BLaER1 treated with 17β-estradiol and CSF1 and Interleukin-3, amounts not matched to agents 10 nM and 100 nM (cell line): Measurements from ENCODE around the gene BCAR3.

Experiments used
- H3K27ac ChIP-seq, 11 experiments: shearing (Covaris generic); formaldehyde crosslinking; 2 replicates each; pipeline ENCODE4 v1.8.1; 2022
- H3K27me3 ChIP-seq, 11 experiments: shearing (Covaris generic); formaldehyde crosslinking; 2 replicates each; pipeline ENCODE4 v1.8.1; 2022
- H3K36me3 ChIP-seq, 11 experiments: shearing (Covaris generic); formaldehyde crosslinking; 2 replicates each; pipeline ENCODE4 v1.8.1; 2022
- H3K4me1 ChIP-seq, 10 experiments: shearing (Covaris generic); formaldehyde crosslinking; 2 replicates each; pipeline ENCODE4 v1.8.1; 2022
- H3K4me2 ChIP-seq, 11 experiments: shearing (Covaris generic); formaldehyde crosslinking; 2 replicates each; pipeline ENCODE4 v1.8.1; 2022
- H3K4me3 ChIP-seq, 10 experiments: shearing (Covaris generic); formaldehyde crosslinking; 2 replicates each; pipeline ENCODE4 v1.8.1; 2022
- H3K9ac ChIP-seq, 11 experiments: shearing (Covaris generic); formaldehyde crosslinking; 2 replicates each; pipeline ENCODE4 v1.8.1; 2022
- H3K9me3 ChIP-seq, 11 experiments: shearing (Covaris generic); formaldehyde crosslinking; replicated peaks in 1 of 11; 2 replicates each; pipeline ENCODE4 v1.8.1; 2022
- H4K20me1 ChIP-seq, 11 experiments: shearing (Covaris generic); formaldehyde crosslinking; 2 replicates each; pipeline ENCODE4 v1.8.1; 2022
- Cebpa-rat ChIP-seq, 11 experiments: shearing (Covaris generic); IDR thresholded peaks; 2 replicates each; pipeline ENCODE4 v1.8.1; 2022

BCAR3 gene

GRCh38 chr1:93621246-93621645 is 60.4 kb downstream of the BCAR3 start:
- Histone ChIP-seq H3K27ac (no peak overlapping the region), H3K4me3 (no peak overlapping the region), H3K4me2 (peak overlapping the region in 1 of 11 experiments; percentile 10; a peak in 1 of 22 replicates), H3K9me3 (no peaks in the 10 kb centered on the region), H3K9ac (no peak overlapping the region), H3K4me1 (peaks cover 27 to 59% (median 46%) of the 10 kb centered on the region in 10 experiments), H3K36me3 (peaks cover 0 to 65% (median 35%) of the 10 kb centered on the region in 11 experiments; a peak in 18 of 22 replicates), H3K27me3 (no peaks in the 10 kb centered on the region), H4K20me1 (peaks cover 0 to 100% (median 65%) of the 10 kb centered on the region in 11 experiments; a peak in 19 of 22 replicates)
- no peak for TF ChIP-seq Cebpa-rat (IDR thresholded peaks at IDR 0.05)

- peaks cover 0 to 63% (median 33%) of the 10 kb centered on the region in 11 experiments; a peak in 18 of 22 replicates for H3K36me3 ChIP-seq
- H3K4me1 ChIP-seq: peaks cover 32 to 59% (median 48%) of the 10 kb centered on the region in 10 experiments
- H3K4me2 ChIP-seq: peak overlapping the region in 1 of 11 experiments; percentile 10; a peak in 1 of 22 replicates
- no peak overlapping the region for H3K4me3 ChIP-seq
- no peak overlapping the region for H3K9ac ChIP-seq
- H4K20me1 ChIP-seq: peaks cover 0 to 100% (median 63%) of the 10 kb centered on the region in 11 experiments; a peak in 19 of 22 replicates
- H3K9me3 ChIP-seq: no peaks in the 10 kb centered on the region
- H3K27ac ChIP-seq: no peak overlapping the region
- no peak for TF ChIP-seq Cebpa-rat (IDR thresholded peaks at IDR 0.05)
- H3K27me3 ChIP-seq: no peaks in the 10 kb centered on the region
Measured at GRCh38 chr1:93620841-93621210, 60.8 kb downstream of the BCAR3 start.

GRCh38 chr1:93620172-93620840 is 61.3 kb downstream of the BCAR3 start:
- no peak for TF ChIP-seq Cebpa-rat (IDR thresholded peaks at IDR 0.05)
- Histone ChIP-seq H4K20me1 (peaks cover 0 to 100% (median 66%) of the 10 kb centered on the region in 11 experiments; a peak in 19 of 22 replicates), H3K4me2 (peak overlapping the region in 5 of 11 experiments; percentile 0 to 10 (median 10); a peak in 5 of 22 replicates), H3K9me3 (no peaks in the 10 kb centered on the region), H3K4me3 (no peak overlapping the region), H3K27me3 (no peaks in the 10 kb centered on the region), H3K36me3 (peaks cover 0 to 63% (median 33%) of the 10 kb centered on the region in 11 experiments; a peak in 18 of 22 replicates), H3K27ac (no peak overlapping the region), H3K9ac (no peak overlapping the region), H3K4me1 (peaks cover 37 to 61% (median 52%) of the 10 kb centered on the region in 10 experiments)

GRCh38 chr1:93619507-93620171 is 62.0 kb downstream of the BCAR3 start:
- Histone ChIP-seq H3K4me3 (no peak overlapping the region), H4K20me1 (peaks cover 0 to 100% (median 71%) of the 10 kb centered on the region in 11 experiments; a peak in 19 of 22 replicates), H3K27me3 (no peaks in the 10 kb centered on the region), H3K4me1 (peaks cover 44 to 68% (median 58%) of the 10 kb centered on the region in 10 experiments), H3K9me3 (no peaks in the 10 kb centered on the region), H3K4me2 (peak overlapping the region in 5 of 11 experiments; percentile 0 to 17 (median 7); a peak in 6 of 22 replicates), H3K27ac (no peak overlapping the region), H3K36me3 (peaks cover 0 to 63% (median 34%) of the 10 kb centered on the region in 11 experiments; a peak in 17 of 22 replicates), H3K9ac (no peak overlapping the region)
- TF ChIP-seq Cebpa-rat (IDR thresholded peaks at IDR 0.05): no peak

- no peaks in the 10 kb centered on the region for H3K9me3 ChIP-seq
- H3K36me3 ChIP-seq: peaks cover 0 to 61% (median 36%) of the 10 kb centered on the region in 11 experiments; a peak in 17 of 22 replicates
- peaks cover 5 to 100% (median 77%) of the 10 kb centered on the region in 11 experiments; a peak in 19 of 22 replicates for H4K20me1 ChIP-seq
- H3K27ac ChIP-seq: peak overlapping the region in 5 of 11 experiments; percentile 2 to 56 (median 33); a peak in 10 of 22 replicates
- no peak overlapping the region for H3K4me3 ChIP-seq
- H3K9ac ChIP-seq: peak overlapping the region in 3 of 11 experiments; percentile 11 to 15 (median 11); a peak in 4 of 22 replicates
- no peak for TF ChIP-seq Cebpa-rat (IDR thresholded peaks at IDR 0.05)
- H3K27me3 ChIP-seq: no peaks in the 10 kb centered on the region
- peak overlapping the region; percentile 7 to 64 (median 51); a peak in 19 of 22 replicates for H3K4me2 ChIP-seq
- peaks cover 60 to 82% (median 74%) of the 10 kb centered on the region in 10 experiments for H3K4me1 ChIP-seq
Measured at GRCh38 chr1:93617670-93618499, 63.8 kb downstream of the BCAR3 start.

GRCh38 chr1:93616996-93617669 is 64.5 kb downstream of the BCAR3 start:
- peaks cover 0 to 57% (median 37%) of the 10 kb centered on the region in 11 experiments; a peak in 16 of 22 replicates for H3K36me3 ChIP-seq
- peaks cover 5 to 100% (median 70%) of the 10 kb centered on the region in 11 experiments; a peak in 19 of 22 replicates for H4K20me1 ChIP-seq
- peak overlapping the region in 4 of 11 experiments; percentile 5 to 15 (median 11); a peak in 4 of 22 replicates for H3K9ac ChIP-seq
- H3K9me3 ChIP-seq: no peaks in the 10 kb centered on the region
- no peak overlapping the region for H3K4me3 ChIP-seq
- TF ChIP-seq Cebpa-rat (IDR thresholded peaks at IDR 0.05): no peak
- peaks cover 68 to 90% (median 80%) of the 10 kb centered on the region in 10 experiments for H3K4me1 ChIP-seq
- H3K4me2 ChIP-seq: peak overlapping the region; percentile 7 to 64 (median 51)
- no peaks in the 10 kb centered on the region for H3K27me3 ChIP-seq
- H3K27ac ChIP-seq: peak overlapping the region in 8 of 11 experiments; percentile 2 to 56 (median 32); a peak in 9 of 22 replicates

- H3K27ac ChIP-seq: peak overlapping the region in 6 of 11 experiments; percentile 2 to 56 (median 30); a peak in 6 of 22 replicates
- no peak overlapping the region for H3K4me3 ChIP-seq
- TF ChIP-seq Cebpa-rat (IDR thresholded peaks at IDR 0.05): no peak
- peak overlapping the region; percentile 7 to 64 (median 51); a peak in 21 of 22 replicates for H3K4me2 ChIP-seq
- peaks cover 0 to 58% (median 36%) of the 10 kb centered on the region in 11 experiments; a peak in 17 of 22 replicates for H3K36me3 ChIP-seq
- H3K4me1 ChIP-seq: peaks cover 75 to 97% (median 84%) of the 10 kb centered on the region in 10 experiments
- no peaks in the 10 kb centered on the region for H3K9me3 ChIP-seq
- H3K9ac ChIP-seq: peak overlapping the region in 1 of 11 experiments; percentile 15; a peak in 2 of 22 replicates
- no peaks in the 10 kb centered on the region for H3K27me3 ChIP-seq
- H4K20me1 ChIP-seq: peaks cover 5 to 100% (median 71%) of the 10 kb centered on the region in 11 experiments; a peak in 19 of 22 replicates
Measured at GRCh38 chr1:93616221-93616995, 65.2 kb downstream of the BCAR3 start.
